ENCODE measurements around the gene MPI.
"Not testable (repeated sequence)": the region's sequence is repeated elsewhere in the genome, so short reads cannot be mapped to it uniquely, and the experiment has no call there.

The MPI gene

GRCh38 chr15:74863239-74864056, 26.4 kb upstream of the MPI start:
- DNase-seq (ENCODE audit: low read depth), result no peak

GRCh38 chr15:74864296-74864695, 25.5 kb upstream of the MPI start:
- DNase-seq (ENCODE audit: low read depth), result no peak

GRCh38 chr15:74865316-74865715, 24.5 kb upstream of the MPI start:
- DNase-seq (ENCODE audit: low read depth), result no peak

GRCh38 chr15:74866090-74866489, 23.8 kb upstream of the MPI start:
- DNase-seq (ENCODE audit: low read depth), result no peak

GRCh38 chr15:74867466-74868038, 22.3 kb upstream of the MPI start:
- DNase-seq (ENCODE audit: low read depth), result no peak

- DNase-seq (ENCODE audit: low read depth), result no peak
Observed at GRCh38 chr15:74868059-74868458, 21.8 kb upstream of the MPI start.

GRCh38 chr15:74869372-74869725, 20.5 kb upstream of the MPI start:
- no peak for DNase-seq (ENCODE audit: low read depth)

- DNase-seq (ENCODE audit: low read depth), result no peak
Observed at GRCh38 chr15:74869726-74870407, 20.0 kb upstream of the MPI start.

- no peak for DNase-seq (ENCODE audit: low read depth)
Observed at GRCh38 chr15:74870436-74871215, 19.2 kb upstream of the MPI start.

- no peak for DNase-seq (ENCODE audit: low read depth)
Observed at GRCh38 chr15:74872702-74873035, 17.2 kb upstream of the MPI start.

GRCh38 chr15:74873036-74873755, 16.6 kb upstream of the MPI start, which contains the start of gene SCAMP2:
Gene SCAMP2, minus strand, starts transcription at chr15:74873365. Its CDS starts 110 bp downstream, at chr15:74873255.
- DNase-seq (ENCODE audit: low read depth), result peak; percentile 83

- DNase-seq (ENCODE audit: low read depth), result no peak
Observed at GRCh38 chr15:74873756-74874424, 16.0 kb upstream of the MPI start.

GRCh38 chr15:74878273-74878672, 11.6 kb upstream of the MPI start:
- DNase-seq (ENCODE audit: low read depth), result no peak

GRCh38 chr15:74882528-74882927, 7.3 kb upstream of the MPI start:
- DNase-seq (ENCODE audit: low read depth), result no peak

- DNase-seq (ENCODE audit: low read depth), result no peak
Observed at GRCh38 chr15:74884428-74885223, 5.2 kb upstream of the MPI start.

GRCh38 chr15:74885461-74885860, 4.4 kb upstream of the MPI start:
- DNase-seq (ENCODE audit: low read depth), result no peak

- DNase-seq (ENCODE audit: low read depth), result not testable (repeated sequence)
Observed at GRCh38 chr15:74887537-74888193, 2.2 kb upstream of the MPI start.

GRCh38 chr15:74888716-74889115, 1.1 kb upstream of the MPI start:
- no peak for DNase-seq (ENCODE audit: low read depth)

GRCh38 chr15:74889390-74889882, 406 bp upstream of the MPI start:
- DNase-seq (ENCODE audit: low read depth), result no peak

GRCh38 chr15:74890665-74890960, 771 bp downstream of the MPI start:
- DNase-seq (ENCODE audit: low read depth), result no peak

Measured in T follicular helper cell (primary cell).